Spleen (tissue), 7 donors: ENCODE results near the gene KRTAP5-7.

Experiments used
- CTCF ChIP-seq, 11 experiments: fragments of 200-600 bp in 7 of 11; fragments of 450-650 bp in 4 of 11; sonication (generic) in 4 of 11; IDR thresholded peaks in 8 of 11; conservative IDR thresholded peaks in 3 of 11; 1 replicate in 7 of 11; 2 replicates in 4 of 11; pipeline versions ENCODE4 v1.4.0 to v1.8.0; 2016 to 2021; ENCODE audit warnings: antibody characterized with exemption in 11 of 11, inconsistent platforms in 4 of 11, mild to moderate bottlenecking in 1 of 11
- POLR2A ChIP-seq, 3 donors: fragments of 450-650 bp; IDR thresholded peaks; one replicate each; pipeline ENCODE4 v1.5.1; 2017; ENCODE audit warnings: antibody characterized with exemption in 3 of 3, mild to moderate bottlenecking in 1 of 3
- POLR2AphosphoS5 ChIP-seq, 3 donors: sonication (generic); formaldehyde crosslinking; IDR thresholded peaks; one replicate each; pipeline ENCODE4 v1.5.1; 2017; ENCODE audit warnings: antibody characterized with exemption in 3 of 3
- donor health status: DM: no; HTN: no; CAD: no; lungs with moderate emphysema.
- donor health status: DM: no; HTN: no; CAD: no.
- donor health status: DM: no; HTN: no; CAD: no.

GRCh38 chr11:71574418-71574817 lies 47.4 kb downstream of the KRTAP5-7 start:
- TF ChIP-seq CTCF (IDR thresholded peaks at IDR 0.05 in 8 of 11, conservative IDR thresholded peaks at IDR 0.05 in 3 of 11) (no peak), POLR2A (IDR thresholded peaks at IDR 0.05) (no peak), POLR2AphosphoS5 (IDR thresholded peaks at IDR 0.05) (no peak)
